Measurements from ENCODE around the gene RNLS. TPM values are rescaled to one million over a fixed set of nuclear protein-coding genes. Genes with fewer than 3 reads are reported as not detected.

RNLS gene
- total and polyA plus RNA-seq, 2 of the 8 experiments (the other 6 are each of a cell fraction or from before 2014, with no cell fraction given) = 7.5 to 12.7 TPM

- TF ChIP-seq, protein P1, sequence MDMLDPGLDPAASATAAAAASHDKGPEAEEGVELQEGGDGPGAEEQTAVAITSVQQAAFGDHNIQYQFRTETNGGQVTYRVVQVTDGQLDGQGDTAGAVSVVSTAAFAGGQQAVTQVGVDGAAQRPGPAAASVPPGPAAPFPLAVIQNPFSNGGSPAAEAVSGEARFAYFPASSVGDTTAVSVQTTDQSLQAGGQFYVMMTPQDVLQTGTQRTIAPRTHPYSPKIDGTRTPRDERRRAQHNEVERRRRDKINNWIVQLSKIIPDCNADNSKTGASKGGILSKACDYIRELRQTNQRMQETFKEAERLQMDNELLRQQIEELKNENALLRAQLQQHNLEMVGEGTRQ (IDR thresholded peaks at IDR 0.05; ENCODE audit: low read length) = no peak
- no peak for TF ChIP-seq SUZ12 (IDR thresholded peaks at IDR 0.05; ENCODE audit: low read length)
Measured at GRCh38 chr10:88542522-88542921, 40.6 kb downstream of the RNLS start (continued).
